ENCODE data around the gene RGS3. TPM values are rescaled to one million over a fixed set of nuclear protein-coding genes. Genes with fewer than 3 reads are reported as not detected.

RGS3 gene
- total and polyA plus RNA-seq, 2 donors (not counting 3 experiments of a cell fraction or from before 2014, with no cell fraction given), result 356 to 416 TPM

- Histone ChIP-seq H3K27ac (ENCODE audit: insufficient read depth, low read depth, low read length) (peak overlapping the region; percentile 96), H4K20me1 (replicated peaks; ENCODE audit: control insufficient read depth, extremely low read depth, insufficient read depth, low read length) (no peaks in the 10 kb centered on the region), H3K36me3 (ENCODE audit: control insufficient read depth in 2 of 2, extremely low read depth in 1 of 2, insufficient read depth in 2 of 2, low read length in 2 of 2) (peaks cover 29 to 33% of the 10 kb centered on the region in 2 experiments), H3K27me3 (ENCODE audit: control insufficient read depth in 2 of 2, insufficient read depth in 2 of 2, low read length in 2 of 2) (no peaks in the 10 kb centered on the region), H3K9ac (replicated peaks; ENCODE audit: extremely low read depth, insufficient read depth, low read length) (peak overlapping the region; percentile 95), H3K79me2 (ENCODE audit: control insufficient read depth, insufficient read depth, low read length) (peaks cover 52% of the 10 kb centered on the region), H3K9me3 (replicated peaks; ENCODE audit: control insufficient read depth, insufficient read depth, low read length) (no peaks in the 10 kb centered on the region), H2AFZ (ENCODE audit: low read depth, low read length) (no peak overlapping the region), H3K4me2 (ENCODE audit: insufficient read depth, low read length) (peak overlapping the region; percentile 78), H3K4me3 (replicated peaks in 1 of 3; ENCODE audit: insufficient read depth in 1 of 3, low read depth in 1 of 3, low read length in 3 of 3) (peak overlapping the region; percentile 72 to 93 (median 85)), H3K4me1 (ENCODE audit: control insufficient read depth, extremely low read depth, insufficient read depth, low read length) (peaks cover 71% of the 10 kb centered on the region), H3K9me1 (replicated peaks; ENCODE audit: control insufficient read depth, extremely low read depth, insufficient read depth, low read length) (no peaks in the 10 kb centered on the region)
- TF ChIP-seq POLR2A (IDR thresholded peaks at IDR 0.05; ENCODE audit: low read depth, low read length) (peak; percentile 99), JUN (IDR thresholded peaks at IDR 0.05; ENCODE audit: borderline replicate concordance, insufficient read depth, insufficient read length, low read depth) (peak; percentile 21), POLR2AphosphoS5 (IDR thresholded peaks at IDR 0.05; ENCODE audit: insufficient read depth, low read depth, low read length) (peak; percentile 99), MYC (IDR thresholded peaks at IDR 0.05; ENCODE audit: low read depth, low read length) (no peak), GATA2 (IDR thresholded peaks at IDR 0.05; ENCODE audit: insufficient read depth, insufficient read length, low read depth, low read length) (no peak), FOS (IDR thresholded peaks at IDR 0.05; ENCODE audit: borderline replicate concordance, insufficient read depth, low read length) (peak; percentile 30)
- TF ChIP-seq, protein P1, sequence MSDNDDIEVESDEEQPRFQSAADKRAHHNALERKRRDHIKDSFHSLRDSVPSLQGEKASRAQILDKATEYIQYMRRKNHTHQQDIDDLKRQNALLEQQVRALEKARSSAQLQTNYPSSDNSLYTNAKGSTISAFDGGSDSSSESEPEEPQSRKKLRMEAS (IDR thresholded peaks at IDR 0.05; ENCODE audit: insufficient read depth, insufficient read length), result no peak
- no TSS peak for BruUV-seq (replicated peaks)
- ChIA-PET POLR2A (interaction anchor here (0.6 to 4.4 kb wide), 15 partner anchors 9 to 183 kb away, joined by 3 to 71 read pairs (median 6); no protein-coding TSS in a partner anchor), CTCF (interaction anchor here (0.6 to 18.1 kb wide), 18 partner anchors 9 to 372 kb away, joined by 3 to 1173 read pairs (median 4); partner anchors contain the start of genes C9orf43 and POLE3)
- DNase-seq (ENCODE audit: low read depth, low spot score) (peak; percentile 99), FAIRE-seq (peak; percentile 98)
- intact Hi-C loops (cut with micrococcal nuclease) (loop anchor here (1.0 kb wide), 3 partner anchors 17 to 41 kb away; no protein-coding TSS in a partner anchor), dilution Hi-C loops (cut with MboI; ENCODE audit: extremely low pct_ligation_motif_present, low sequenced_read_pairs) (loop anchor here (10.0 kb wide), 1 partner anchor 61 kb away; no protein-coding TSS in a partner anchor)
Measured at GRCh38 chr9:113593682-113594281, 130.3 kb downstream of the RGS3 start.
